ENCODE data around the gene GALE.

GRCh38 chr1:23752909-23753308 lies 47.6 kb downstream of the GALE start:
- TF ChIP-seq EZH2 (IDR thresholded peaks at IDR 0.05; ENCODE audit: low read length, unreplicated experiment) (no peak), EZH2phosphoT487 (IDR thresholded peaks at IDR 0.05; ENCODE audit: borderline replicate concordance, low read length) (no peak), CTCF (conservative IDR thresholded peaks at IDR 0.05; ENCODE audit: low read depth, low read length) (no peak)
